HepG2 (cell line): ENCODE data around the gene ARL3. TPM values are rescaled to one million over a fixed set of nuclear protein-coding genes. Genes with fewer than 3 reads are reported as not detected.

Experiments used
- HDAC6 ChIP-seq: fragments of 200-600 bp; sonication (generic); IDR thresholded peaks from 2 replicates; pipeline ENCODE4 v1.7.0; 2017; ENCODE audit warnings: mild to moderate bottlenecking, antibody characterized with exemption, low read length, low read depth
- HNRNPH1 ChIP-seq: fragments of 200-400 bp; formaldehyde crosslinking; optimal IDR thresholded peaks from 2 replicates; pipeline ENCODE3; 2017; ENCODE audit warnings: mild to moderate bottlenecking, low read depth, low read length
- PCBP2 ChIP-seq: fragments of 200-400 bp; formaldehyde crosslinking; optimal IDR thresholded peaks from 2 replicates; pipeline ENCODE3; 2018; ENCODE audit warnings: low read length, low read depth; ENCODE audit not compliant: poor library complexity, severe bottlenecking
- RARA ChIP-seq: IDR thresholded peaks from 2 replicates; pipeline ENCODE4 v1.6.1; 2016; ENCODE audit warnings: missing genetic modification reagents, missing compliant biosample characterization
- RBAK ChIP-seq: sonication (generic); formaldehyde crosslinking; IDR thresholded peaks from 2 replicates; pipeline ENCODE4 v1.5.1; 2020; ENCODE audit warnings: mild to moderate bottlenecking, missing genetic modification reagents
- RCOR2 ChIP-seq: IDR thresholded peaks from 2 replicates; pipeline ENCODE4 v1.6.1; 2016; ENCODE audit warnings: missing biosample characterization, missing genetic modification reagents
- WIZ ChIP-seq: sonication (generic); formaldehyde crosslinking; IDR thresholded peaks from 2 replicates; pipeline ENCODE4 v1.5.1; 2020; ENCODE audit warnings: mild to moderate bottlenecking, missing genetic modification reagents
- ZFP36L2 ChIP-seq: sonication (generic); formaldehyde crosslinking; IDR thresholded peaks from 2 replicates; pipeline ENCODE4 v1.4.0; 2020; ENCODE audit warnings: missing genetic modification reagents
- ZKSCAN1 ChIP-seq: fragments of 150-350 bp; IDR thresholded peaks from 2 replicates; pipeline ENCODE4 v1.6.1; 2014; ENCODE audit warnings: low read length
- polyA plus RNA-seq, 8 experiments: library from polyadenylated mRNA; depleted of rRNA in 3 of 8; stranded (reverse) in 7 of 8; unstranded in 1 of 8; fragments of >200 nt; fragmentation: Illumina TruSeq in 4 of 8; extraction: Trizol in 4 of 8; gene quantifications; 2 replicates each; pipeline versions ENCODE4 v1.2.1 to v1.2.3, GENCODE V29; 2011 to 2016; ENCODE audit warnings: low read depth in 4 of 8, missing spikeins in 1 of 8, mixed read lengths in 1 of 8; ENCODE audit not compliant: insufficient read depth in 1 of 8
- total RNA-seq, 5 experiments: library from RNA; depleted of rRNA; stranded (reverse); fragments of >200 nt; fragmentation: Illumina TruSeq; extraction: Trizol; gene quantifications; 2 replicates each; pipeline ENCODE4 v1.2.3, GENCODE V29; 2016; ENCODE audit warnings: low read depth in 1 of 5
- TF ChIP-seq, protein P1 (sequence below): sonication (generic); formaldehyde crosslinking; IDR thresholded peaks from 2 replicates; pipeline ENCODE4 v1.4.0; 2020; ENCODE audit warnings: missing genetic modification reagents
- TF ChIP-seq, protein P2 (sequence below): sonication (generic); formaldehyde crosslinking; IDR thresholded peaks from 2 replicates; pipeline ENCODE4 v1.8.0; 2022; ENCODE audit warnings: missing genetic modification reagents, mild to moderate bottlenecking, moderate library complexity, borderline replicate concordance

ARL3 gene
- total and polyA plus RNA-seq, 2 of the 13 experiments (the other 11 are each of a cell fraction or from before 2014, with no cell fraction given) = 5.2 to 6.6 TPM

DNA sequence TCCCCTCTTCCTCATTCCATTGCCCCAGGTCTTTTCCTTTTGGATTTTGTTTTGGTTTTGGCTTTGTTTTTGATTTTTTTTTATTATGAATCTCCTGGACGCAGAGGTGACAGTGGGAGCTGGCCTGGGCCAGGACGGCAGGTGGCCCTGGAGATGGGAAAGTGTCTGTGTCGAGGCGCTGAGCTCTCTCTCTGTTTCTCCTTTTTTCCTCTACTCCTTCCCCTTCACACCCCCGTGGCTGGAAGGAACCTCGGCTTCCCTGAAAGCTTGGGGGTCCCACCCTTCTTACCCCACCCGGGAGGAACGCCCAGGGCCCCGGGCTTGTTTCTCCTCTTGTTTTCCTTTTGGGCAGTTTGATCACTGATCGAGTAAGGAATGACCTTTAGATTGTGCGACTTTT, 56.7 kb downstream of the ARL3 start (continued):
- TF ChIP-seq ZKSCAN1 (no peak), PCBP2 (no peak), HDAC6 (no peak), RBAK (CRISPR knock-in tag) (no peak), RARA (CRISPR knock-in tag) (no peak), HNRNPH1 (no peak), ZFP36L2 (CRISPR knock-in tag) (no peak), WIZ (CRISPR knock-in tag) (no peak), RCOR2 (CRISPR knock-in tag) (no peak)
- TF ChIP-seq, protein P1, sequence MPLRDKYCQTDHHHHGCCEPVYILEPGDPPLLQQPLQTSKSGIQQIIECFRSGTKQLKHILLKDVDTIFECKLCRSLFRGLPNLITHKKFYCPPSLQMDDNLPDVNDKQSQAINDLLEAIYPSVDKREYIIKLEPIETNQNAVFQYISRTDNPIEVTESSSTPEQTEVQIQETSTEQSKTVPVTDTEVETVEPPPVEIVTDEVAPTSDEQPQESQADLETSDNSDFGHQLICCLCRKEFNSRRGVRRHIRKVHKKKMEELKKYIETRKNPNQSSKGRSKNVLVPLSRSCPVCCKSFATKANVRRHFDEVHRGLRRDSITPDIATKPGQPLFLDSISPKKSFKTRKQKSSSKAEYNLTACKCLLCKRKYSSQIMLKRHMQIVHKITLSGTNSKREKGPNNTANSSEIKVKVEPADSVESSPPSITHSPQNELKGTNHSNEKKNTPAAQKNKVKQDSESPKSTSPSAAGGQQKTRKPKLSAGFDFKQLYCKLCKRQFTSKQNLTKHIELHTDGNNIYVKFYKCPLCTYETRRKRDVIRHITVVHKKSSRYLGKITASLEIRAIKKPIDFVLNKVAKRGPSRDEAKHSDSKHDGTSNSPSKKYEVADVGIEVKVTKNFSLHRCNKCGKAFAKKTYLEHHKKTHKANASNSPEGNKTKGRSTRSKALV (CRISPR knock-in tag) = no peak
- TF ChIP-seq, protein P2, sequence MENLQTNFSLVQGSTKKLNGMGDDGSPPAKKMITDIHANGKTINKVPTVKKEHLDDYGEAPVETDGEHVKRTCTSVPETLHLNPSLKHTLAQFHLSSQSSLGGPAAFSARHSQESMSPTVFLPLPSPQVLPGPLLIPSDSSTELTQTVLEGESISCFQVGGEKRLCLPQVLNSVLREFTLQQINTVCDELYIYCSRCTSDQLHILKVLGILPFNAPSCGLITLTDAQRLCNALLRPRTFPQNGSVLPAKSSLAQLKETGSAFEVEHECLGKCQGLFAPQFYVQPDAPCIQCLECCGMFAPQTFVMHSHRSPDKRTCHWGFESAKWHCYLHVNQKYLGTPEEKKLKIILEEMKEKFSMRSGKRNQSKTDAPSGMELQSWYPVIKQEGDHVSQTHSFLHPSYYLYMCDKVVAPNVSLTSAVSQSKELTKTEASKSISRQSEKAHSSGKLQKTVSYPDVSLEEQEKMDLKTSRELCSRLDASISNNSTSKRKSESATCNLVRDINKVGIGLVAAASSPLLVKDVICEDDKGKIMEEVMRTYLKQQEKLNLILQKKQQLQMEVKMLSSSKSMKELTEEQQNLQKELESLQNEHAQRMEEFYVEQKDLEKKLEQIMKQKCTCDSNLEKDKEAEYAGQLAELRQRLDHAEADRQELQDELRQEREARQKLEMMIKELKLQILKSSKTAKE (CRISPR knock-in tag) = no peak
